HUDEP-2 (cell line): ENCODE data around the gene REM2.
"Not testable (repeated sequence)": the region's sequence is repeated elsewhere in the genome, so short reads cannot be mapped to it uniquely, and the experiment has no call there.

Experiments used
- DNase-seq, 76 experiments: peaks; one replicate each; lab custom pipeline; 2025; ENCODE audit not compliant: unreplicated experiment in 76 of 76; lab: John Stamatoyannopoulos, UW

The REM2 gene

GRCh38 chr14:22895402-22895801 is 12.4 kb downstream of the REM2 start:
- no peak for DNase-seq

- DNase-seq = no peak
These were observed 13.3 kb downstream of the REM2 start for GRCh38 chr14:22896356-22896755.

DNA sequence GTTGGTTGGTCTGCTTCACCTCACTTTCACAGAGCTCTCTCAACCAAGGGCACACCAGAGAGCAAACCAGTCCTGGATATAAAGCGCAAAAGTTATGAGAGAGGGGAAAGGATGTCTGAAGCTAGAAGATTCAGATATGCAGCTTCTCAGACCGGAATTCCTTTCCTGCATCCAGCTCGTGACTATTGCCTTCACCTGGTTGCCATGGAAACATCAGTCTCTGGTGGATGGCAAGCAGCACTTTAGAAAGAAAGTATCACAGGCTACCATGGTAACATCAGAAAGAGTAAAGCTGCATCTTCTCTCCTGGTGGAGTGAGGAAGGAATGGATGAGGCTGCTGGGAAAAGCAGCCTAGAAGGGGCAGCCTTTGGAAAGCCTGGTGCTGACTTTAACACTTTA is 13.7 kb downstream of the REM2 start:
- no peak for DNase-seq

DNA sequence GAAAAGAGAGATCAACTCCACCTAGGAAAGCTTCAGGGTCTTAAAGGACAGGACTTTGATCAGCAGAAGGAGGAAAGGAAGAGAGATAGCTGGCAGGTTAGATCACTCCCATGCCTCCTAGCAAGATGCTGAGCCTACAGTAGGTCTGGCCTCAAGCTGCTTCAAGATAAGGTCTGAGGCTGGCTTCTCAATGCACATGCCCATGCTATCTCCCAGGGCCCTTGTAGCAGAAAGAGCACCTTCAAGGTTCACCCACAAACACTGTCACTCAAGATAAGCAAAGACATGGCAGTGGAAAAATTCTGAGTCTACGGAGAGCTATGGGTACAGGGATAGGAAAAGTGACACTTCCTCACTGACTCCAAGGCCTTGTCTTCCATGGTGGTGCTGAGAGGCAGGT is 14.3 kb downstream of the REM2 start:
- DNase-seq = peak in 74 of 76 experiments; percentile 6 to 91 (median 72)

GRCh38 chr14:22898302-22899090 is 15.5 kb downstream of the REM2 start:
- peak in 8 of 76 experiments; percentile 3 to 25 (median 13) for DNase-seq

- peak in 67 of 76 experiments; percentile 2 to 79 (median 48) for DNase-seq
These were observed 17.2 kb downstream of the REM2 start for GRCh38 chr14:22900081-22900799.

DNA sequence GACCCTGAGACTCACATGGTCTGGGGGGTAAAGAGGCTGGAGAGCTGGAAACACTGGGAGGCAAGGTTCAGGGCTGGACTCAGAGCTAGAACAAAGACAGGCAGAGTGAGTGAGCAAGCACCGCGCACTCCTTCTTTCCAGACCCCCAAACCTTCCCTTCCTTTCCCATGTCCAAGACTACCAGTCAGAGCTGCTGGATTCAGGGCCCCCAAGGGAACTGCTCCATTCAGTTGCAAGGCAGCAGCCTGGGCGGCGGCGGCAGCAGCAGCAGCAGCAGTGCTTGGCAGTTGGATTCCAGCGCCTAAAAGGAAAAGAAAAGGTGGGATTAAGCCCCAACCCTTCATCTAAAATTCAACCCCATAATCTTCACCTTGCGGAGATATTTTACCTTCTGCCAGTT is 18.8 kb downstream of the REM2 start:
- DNase-seq = no peak

DNA sequence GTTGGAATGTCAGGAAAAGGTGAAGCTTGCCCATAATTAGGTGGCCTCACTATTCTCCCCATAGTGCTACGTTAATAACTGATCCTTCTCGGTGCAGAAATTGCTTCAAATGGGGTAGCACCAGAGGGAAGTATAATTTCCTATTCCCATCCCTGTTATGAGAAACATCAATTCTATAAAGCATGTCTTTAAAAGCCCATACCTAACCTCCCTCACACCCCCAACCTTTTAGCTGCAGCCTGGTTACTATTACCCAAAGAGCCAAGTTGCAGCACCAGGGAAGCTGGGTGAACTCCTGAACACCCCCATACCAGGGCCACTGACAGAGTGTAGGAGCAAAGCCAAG is 20.7 kb downstream of the REM2 start:
- no peak for DNase-seq

DNA sequence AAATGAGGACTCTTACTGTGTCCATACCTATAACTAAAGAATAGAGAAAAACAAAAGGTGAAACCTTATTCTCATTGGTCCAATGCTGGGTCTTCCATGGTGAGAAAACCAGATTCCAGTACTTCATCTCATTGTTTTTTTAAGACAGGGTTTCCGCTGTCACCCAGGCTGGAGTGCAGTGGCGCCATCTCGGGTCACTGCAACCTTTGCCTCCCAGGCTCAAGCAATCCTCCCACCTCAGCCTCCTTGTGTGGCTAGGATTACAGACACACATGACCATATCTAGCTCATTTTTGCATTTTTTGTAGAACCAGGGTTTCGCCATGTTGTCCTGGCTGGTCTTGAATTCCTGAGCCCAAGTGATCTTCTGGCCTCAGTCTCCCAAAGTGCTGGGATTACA is 22.6 kb downstream of the REM2 start:
- no peak for DNase-seq

DNA sequence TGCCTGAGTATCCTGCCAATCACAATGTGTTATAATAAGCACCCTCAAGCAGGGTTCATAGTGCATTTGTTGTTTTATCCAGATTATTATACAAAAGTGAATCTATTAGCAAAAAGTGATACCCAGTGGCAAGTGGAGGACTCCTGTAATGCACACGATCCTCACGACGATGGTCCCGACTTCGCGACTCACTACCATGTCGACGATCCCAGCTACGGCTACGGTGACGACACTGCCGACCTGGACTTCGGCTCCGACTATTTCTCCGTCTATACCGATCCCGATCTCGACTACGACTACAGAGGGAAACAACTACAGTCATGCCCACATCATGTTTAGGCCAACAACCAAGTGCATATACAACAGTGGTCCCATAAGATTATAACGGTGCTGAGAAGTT is 23.1 kb downstream of the REM2 start:
- DNase-seq = no peak

GRCh38 chr14:22907429-22907828 is 24.4 kb downstream of the REM2 start:
- DNase-seq = no peak

DNA sequence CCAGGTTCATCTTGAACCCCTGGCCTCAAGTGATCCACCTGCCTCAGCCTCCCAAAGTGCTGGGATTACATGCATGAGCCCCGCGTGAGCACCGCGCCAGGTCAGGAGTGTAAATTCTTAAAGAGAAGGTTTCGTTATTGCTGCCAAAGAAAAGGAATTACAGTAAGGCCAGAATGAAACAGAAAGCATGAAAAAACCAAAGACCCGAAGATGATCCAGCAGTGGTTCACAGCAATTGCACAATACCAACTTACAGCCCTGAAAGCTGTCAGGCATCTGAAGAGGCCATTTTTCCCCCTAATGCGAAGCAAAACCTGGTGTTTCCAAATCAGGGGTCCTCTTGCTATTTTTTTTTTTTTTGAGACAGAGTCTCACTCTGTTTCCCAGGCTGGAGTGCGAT is 25.6 kb downstream of the REM2 start:
- DNase-seq = no peak

GRCh38 chr14:22910916-22911315 is 27.9 kb downstream of the REM2 start:
- no peak for DNase-seq

GRCh38 chr14:22914836-22915235 is 31.8 kb downstream of the REM2 start:
- DNase-seq = not testable (repeated sequence)

DNA sequence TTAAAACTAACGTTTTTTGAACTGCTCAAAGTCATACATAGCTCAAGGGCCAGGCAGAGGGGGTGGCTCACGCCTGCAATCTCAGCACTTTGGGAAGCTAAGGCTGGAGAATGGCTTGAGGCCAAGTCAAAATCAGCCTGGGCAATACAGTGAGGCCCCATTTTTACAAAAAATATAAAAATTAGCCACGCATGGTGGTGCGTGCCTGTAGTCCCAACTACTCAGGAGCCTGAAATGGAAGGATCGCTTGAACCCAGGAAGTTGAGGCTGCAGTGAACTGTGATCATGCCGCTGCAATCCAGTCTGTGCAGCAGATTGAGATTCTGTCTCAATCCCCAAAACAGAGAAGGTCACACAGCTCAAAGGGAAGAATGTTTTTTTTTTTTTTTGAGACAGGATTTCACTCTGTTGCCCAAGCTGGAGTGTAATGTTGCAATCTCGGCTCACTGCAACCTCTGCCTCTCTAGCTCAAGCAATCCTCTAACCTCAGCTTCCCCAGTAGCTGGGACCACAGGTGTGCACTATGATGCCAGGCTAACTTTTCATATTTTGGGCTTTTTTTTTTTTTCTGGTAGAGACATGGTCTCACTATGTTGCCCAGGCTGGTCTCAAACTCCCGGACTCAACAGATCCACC is 33.0 kb downstream of the REM2 start:
- no peak for DNase-seq

DNA sequence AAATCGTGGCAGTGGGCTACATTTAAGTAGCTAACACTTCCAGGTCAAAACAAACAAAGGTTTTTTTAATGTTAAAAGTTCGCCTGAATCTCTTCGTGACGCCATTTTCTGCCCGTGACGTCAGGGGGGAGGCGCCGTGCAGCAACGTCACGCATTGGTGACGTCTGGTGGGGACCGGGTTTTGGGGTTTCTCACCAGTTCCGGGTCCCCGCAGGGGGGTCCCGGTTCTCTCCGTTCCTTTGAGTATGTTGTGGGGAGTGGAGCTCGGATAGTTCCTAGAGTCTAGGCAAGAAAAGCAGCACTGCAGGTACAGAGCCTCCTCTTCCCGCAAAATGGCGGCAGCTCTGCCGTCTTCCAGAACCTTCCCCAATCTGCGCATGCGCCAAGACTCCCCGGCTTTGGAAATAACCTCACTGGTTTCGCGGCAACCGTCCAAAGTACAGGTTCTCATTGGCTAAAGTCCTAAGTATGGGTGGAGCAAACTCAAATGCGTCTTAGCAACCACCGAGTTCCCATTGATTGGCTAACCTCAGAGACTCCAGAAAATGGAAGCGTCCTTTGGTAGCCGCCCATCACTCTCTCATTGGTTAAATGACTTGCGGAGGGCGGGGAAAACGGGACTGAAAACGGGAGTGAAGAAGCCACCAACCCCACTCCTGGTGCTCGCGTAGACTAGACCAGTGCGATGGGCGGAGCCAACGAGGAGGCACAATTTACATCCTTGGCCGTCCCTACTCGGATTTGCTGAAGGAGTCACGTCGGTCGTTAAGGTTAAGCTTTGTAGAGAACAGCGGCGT is 36.0 kb downstream of the REM2 start, which contains the start of gene RBM23:
RBM23 (minus strand) TSS at position 346 of the 797 bp plus-strand sequence.
- peak; percentile 73 to 100 (median 99) for DNase-seq

DNA sequence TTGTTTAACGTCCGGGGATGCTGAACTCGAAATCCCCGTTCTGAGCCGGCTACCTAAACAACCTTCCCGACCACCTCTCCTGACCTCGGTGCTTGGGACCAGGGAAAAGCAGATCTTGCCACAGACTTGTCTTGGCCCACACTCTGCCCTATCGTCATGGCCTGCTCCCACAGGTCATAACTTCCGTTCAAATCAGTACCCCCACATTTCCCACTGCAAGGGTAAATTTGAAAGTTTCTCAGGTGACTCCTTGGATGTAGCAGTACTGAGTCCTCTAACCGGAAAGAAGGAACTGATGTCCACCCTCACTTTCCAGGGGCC is 36.5 kb downstream of the REM2 start:
- no peak for DNase-seq

- DNase-seq = no peak
These were observed 37.7 kb downstream of the REM2 start for GRCh38 chr14:22920697-22921096.

DNA sequence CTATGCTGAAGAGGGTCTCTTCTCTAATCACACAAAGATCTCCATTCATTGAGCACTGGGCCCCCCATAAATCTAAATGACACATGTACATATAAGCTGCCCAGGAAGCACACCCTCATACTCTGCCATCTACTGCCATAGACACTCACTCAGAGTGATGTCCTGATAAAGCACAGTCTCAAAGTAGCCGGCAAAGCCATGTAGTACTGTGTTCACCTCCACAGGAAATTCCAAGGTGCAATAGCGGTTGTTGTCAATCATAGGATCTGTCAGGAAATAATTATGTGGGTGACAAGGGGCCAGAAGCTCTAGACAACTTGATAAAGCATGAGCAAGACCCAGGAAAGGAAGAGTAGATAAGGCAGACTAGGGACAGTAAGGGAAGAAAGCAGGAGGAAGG is 39.3 kb downstream of the REM2 start:
- no peak for DNase-seq

DNA sequence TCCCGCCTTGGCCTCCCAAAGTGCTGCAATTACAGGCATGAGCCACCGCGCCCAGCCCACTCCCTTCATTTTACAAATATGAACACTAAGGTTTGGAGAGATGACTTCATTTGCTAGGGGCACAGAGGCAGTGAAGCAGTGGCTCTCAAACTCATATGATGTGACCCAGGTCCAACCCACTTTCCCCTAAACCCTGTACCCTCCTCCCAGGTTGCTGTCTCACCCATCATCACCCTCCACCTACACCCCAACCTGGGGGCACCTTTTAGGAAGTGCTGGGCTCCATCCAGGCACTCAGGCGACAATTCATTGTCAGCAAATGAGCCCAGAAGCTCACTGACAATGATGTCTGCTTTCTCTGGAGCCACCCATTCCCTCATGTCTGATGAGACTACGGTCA is 40.7 kb downstream of the REM2 start:
- no peak for DNase-seq

DNA sequence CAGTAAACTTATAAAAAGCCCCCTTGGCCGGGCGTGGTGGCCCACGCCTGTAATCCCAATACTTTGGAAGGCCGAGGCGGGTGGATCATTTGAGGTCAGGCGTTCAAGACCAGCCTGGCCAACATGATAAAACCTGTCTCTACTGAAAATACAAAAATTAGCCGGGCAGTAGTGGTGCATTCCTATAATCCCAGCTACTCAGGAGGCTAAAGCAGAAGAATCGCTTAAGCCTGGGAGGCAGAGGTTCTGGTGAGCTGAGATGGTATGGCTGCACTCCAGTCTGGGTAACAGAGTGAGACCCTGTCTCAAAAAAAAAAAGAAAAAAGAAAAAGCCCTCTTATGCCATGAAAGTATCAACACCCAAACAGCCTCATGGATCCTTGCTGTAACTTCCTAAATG is 42.5 kb downstream of the REM2 start:
- no peak for DNase-seq
